HL-60 (cell line): ENCODE measurements around the gene PLEKHG4B.

Source experiments
- REST ChIP-seq: IDR thresholded peaks from 2 replicates; pipeline ENCODE4 v1.6.1; 2012; ENCODE audit warnings: low read depth; ENCODE audit not compliant: insufficient replicate concordance
- TF ChIP-seq, protein P1 (sequence below): IDR thresholded peaks from one replicate; pipeline ENCODE4 v1.5.1; 2011; ENCODE audit warnings: low read length, control low read depth, inconsistent platforms; ENCODE audit not compliant: insufficient read depth

DNA sequence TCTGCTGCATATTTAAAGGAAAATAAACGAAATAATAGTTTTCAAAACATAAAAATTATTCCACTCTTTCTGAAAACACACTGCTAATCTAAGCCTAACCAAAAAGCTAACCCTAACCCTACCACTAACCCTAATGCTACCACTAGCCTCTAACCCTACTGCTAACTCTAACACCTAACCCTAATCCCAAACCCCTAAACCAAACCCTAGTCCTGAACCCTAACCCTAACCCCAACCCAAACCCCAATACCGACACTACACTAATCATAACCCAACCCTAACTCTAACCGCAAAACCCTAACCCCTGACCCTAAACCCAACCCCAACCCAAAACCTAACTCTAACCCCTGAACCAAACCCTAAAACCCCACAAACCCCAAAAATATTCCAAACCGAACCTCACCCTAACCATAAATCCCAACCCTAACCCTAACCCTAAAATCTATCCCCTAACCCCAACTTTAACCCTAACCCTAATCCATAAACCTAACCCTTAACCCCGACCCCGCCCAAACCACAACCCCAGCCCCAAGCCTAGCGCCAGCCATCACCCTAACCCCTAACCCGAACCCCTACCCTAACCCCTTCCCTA is 41.9 kb upstream of the PLEKHG4B start:
- TF ChIP-seq, protein P1, sequence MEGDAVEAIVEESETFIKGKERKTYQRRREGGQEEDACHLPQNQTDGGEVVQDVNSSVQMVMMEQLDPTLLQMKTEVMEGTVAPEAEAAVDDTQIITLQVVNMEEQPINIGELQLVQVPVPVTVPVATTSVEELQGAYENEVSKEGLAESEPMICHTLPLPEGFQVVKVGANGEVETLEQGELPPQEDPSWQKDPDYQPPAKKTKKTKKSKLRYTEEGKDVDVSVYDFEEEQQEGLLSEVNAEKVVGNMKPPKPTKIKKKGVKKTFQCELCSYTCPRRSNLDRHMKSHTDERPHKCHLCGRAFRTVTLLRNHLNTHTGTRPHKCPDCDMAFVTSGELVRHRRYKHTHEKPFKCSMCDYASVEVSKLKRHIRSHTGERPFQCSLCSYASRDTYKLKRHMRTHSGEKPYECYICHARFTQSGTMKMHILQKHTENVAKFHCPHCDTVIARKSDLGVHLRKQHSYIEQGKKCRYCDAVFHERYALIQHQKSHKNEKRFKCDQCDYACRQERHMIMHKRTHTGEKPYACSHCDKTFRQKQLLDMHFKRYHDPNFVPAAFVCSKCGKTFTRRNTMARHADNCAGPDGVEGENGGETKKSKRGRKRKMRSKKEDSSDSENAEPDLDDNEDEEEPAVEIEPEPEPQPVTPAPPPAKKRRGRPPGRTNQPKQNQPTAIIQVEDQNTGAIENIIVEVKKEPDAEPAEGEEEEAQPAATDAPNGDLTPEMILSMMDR, result no peak
- no peak for TF ChIP-seq REST
